ENCODE results near the gene ABCA13. TPM values are rescaled to one million over a fixed set of nuclear protein-coding genes. Genes with fewer than 3 reads are reported as not detected.
A peak's percentile ranks its signal among the peaks of the same experiment; 100 is the strongest.
"Not testable (repeated sequence)": the region's sequence is repeated elsewhere in the genome, so short reads cannot be mapped to it uniquely, and the experiment has no call there.

The ABCA13 gene
- total RNA-seq, 2 donors from 2014 or later: 1.7 to 2.5 TPM

- H3K4me3 ChIP-seq: no peak overlapping the region
- no peaks in the 10 kb centered on the region for H3K36me3 ChIP-seq
- peak; percentile 81 for DNase-seq
- no peaks in the 10 kb centered on the region for H3K9me3 ChIP-seq
- intact Hi-C loops (cut with DNase I): no loop called here
- no peak overlapping the region for H3K9ac ChIP-seq (ENCODE audit: low read depth in 2 of 2, low read length in 2 of 2)
- H3K27me3 ChIP-seq: no peaks in the 10 kb centered on the region
- H3K27ac ChIP-seq: peak overlapping the region; percentile 93
- TF ChIP-seq, protein P1, sequence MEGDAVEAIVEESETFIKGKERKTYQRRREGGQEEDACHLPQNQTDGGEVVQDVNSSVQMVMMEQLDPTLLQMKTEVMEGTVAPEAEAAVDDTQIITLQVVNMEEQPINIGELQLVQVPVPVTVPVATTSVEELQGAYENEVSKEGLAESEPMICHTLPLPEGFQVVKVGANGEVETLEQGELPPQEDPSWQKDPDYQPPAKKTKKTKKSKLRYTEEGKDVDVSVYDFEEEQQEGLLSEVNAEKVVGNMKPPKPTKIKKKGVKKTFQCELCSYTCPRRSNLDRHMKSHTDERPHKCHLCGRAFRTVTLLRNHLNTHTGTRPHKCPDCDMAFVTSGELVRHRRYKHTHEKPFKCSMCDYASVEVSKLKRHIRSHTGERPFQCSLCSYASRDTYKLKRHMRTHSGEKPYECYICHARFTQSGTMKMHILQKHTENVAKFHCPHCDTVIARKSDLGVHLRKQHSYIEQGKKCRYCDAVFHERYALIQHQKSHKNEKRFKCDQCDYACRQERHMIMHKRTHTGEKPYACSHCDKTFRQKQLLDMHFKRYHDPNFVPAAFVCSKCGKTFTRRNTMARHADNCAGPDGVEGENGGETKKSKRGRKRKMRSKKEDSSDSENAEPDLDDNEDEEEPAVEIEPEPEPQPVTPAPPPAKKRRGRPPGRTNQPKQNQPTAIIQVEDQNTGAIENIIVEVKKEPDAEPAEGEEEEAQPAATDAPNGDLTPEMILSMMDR (IDR thresholded peaks at IDR 0.05): no peak
- peaks cover 9% of the 10 kb centered on the region for H3K4me1 ChIP-seq
Observed at GRCh38 chr7:48140001-48140681, 31.1 kb upstream of the ABCA13 start.

DNA sequence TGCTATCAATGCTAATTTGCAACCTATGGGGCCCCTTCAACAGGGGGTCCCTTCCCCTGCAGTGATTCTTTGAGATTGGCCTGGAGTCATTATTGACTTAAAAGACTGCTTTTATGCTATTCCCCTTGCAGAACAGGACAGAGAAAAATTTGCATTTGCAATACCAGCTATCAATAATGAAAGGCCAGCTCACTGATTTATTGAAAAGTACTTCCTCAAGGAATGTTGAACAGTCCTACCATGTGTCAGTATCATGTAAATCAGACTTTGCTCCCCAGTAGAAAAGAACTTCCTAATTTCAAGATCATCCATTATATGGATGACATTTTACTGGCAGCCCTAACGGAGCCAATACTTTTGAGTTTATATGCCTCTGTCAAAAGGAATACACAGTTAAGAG is 29.7 kb upstream of the ABCA13 start:
- peak overlapping the region; percentile 93 for H3K27ac ChIP-seq
- no peak for DNase-seq
- peaks cover 12% of the 10 kb centered on the region for H3K4me1 ChIP-seq
- no peaks in the 10 kb centered on the region for H3K36me3 ChIP-seq
- no peaks in the 10 kb centered on the region for H3K9me3 ChIP-seq
- H3K27me3 ChIP-seq: no peaks in the 10 kb centered on the region
- H3K9ac ChIP-seq (ENCODE audit: low read depth in 2 of 2, low read length in 2 of 2): no peak overlapping the region
- H3K4me3 ChIP-seq: no peak overlapping the region
- TF ChIP-seq, protein P1 (IDR thresholded peaks at IDR 0.05): no peak
- intact Hi-C loops (cut with DNase I): no loop called here

DNA sequence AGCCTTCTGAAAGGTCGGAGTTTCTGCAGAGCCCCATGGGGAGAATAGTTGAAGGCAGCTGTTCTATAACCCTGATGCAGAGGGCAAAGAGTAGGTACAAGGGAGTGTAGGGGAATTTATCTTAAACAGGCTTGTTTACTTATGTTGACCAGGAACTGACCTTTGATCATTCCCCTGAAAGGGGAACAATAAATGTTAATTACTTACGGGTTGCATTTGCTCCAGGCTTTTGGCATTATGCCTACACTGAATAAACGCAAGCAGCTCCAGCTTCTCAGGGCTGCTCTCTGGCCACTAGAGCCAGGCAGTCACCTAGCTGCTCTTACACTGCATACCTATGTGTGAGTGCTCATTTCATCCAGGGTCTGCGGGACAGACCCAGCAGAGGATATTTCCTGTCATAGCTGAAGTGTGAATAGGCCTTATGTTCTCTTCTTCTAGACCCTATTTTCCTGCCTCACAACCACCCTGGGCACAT is 26.9 kb upstream of the ABCA13 start:
- Histone ChIP-seq H3K4me1 (peaks cover 12% of the 10 kb centered on the region), H3K36me3 (no peaks in the 10 kb centered on the region), H3K27ac (peak overlapping the region; percentile 93), H3K4me3 (no peak overlapping the region), H3K9ac (ENCODE audit: low read depth in 2 of 2, low read length in 2 of 2) (no peak overlapping the region), H3K27me3 (no peaks in the 10 kb centered on the region), H3K9me3 (no peaks in the 10 kb centered on the region)
- intact Hi-C loops (cut with DNase I): no loop called here
- peak; percentile 72 for DNase-seq
- TF ChIP-seq, protein P1 (IDR thresholded peaks at IDR 0.05): no peak

DNA sequence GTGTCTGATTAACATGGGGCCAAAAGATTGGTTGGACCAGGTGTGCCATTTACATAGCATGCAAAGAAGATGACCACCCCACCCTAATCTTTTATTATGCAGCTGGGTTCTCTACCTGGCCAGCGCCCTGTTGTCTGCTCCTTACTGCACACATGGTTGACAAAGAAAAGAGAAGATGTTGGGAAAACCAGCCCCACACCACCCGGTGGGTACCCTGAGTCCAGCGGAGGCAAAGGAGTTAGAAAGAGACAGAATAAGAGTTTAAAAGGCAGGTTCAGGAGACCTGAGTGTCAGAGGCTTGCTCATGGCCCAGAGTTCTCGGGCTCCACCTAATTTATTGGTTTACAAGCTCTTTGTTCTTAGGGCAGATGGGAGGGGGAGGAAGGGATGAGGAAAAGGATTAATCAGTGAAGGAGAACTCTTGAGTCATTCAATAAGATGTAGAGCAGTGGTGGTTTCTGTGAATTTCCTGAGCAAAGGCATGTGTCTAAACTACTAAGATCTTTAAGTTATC is 24.1 kb upstream of the ABCA13 start:
- H3K36me3 ChIP-seq: no peaks in the 10 kb centered on the region
- H3K9me3 ChIP-seq: no peaks in the 10 kb centered on the region
- TF ChIP-seq, protein P1 (IDR thresholded peaks at IDR 0.05): no peak
- peak overlapping the region; percentile 5 for H3K4me3 ChIP-seq
- peak overlapping the region; percentile 93 for H3K27ac ChIP-seq
- peak; percentile 57 for DNase-seq
- H3K4me1 ChIP-seq: peaks cover 3% of the 10 kb centered on the region
- peak overlapping the region in 1 of 2 donors; percentile 28 for H3K9ac ChIP-seq (ENCODE audit: low read depth in 2 of 2, low read length in 2 of 2)
- H3K27me3 ChIP-seq: no peaks in the 10 kb centered on the region
- intact Hi-C loops (cut with DNase I): no loop called here

DNA sequence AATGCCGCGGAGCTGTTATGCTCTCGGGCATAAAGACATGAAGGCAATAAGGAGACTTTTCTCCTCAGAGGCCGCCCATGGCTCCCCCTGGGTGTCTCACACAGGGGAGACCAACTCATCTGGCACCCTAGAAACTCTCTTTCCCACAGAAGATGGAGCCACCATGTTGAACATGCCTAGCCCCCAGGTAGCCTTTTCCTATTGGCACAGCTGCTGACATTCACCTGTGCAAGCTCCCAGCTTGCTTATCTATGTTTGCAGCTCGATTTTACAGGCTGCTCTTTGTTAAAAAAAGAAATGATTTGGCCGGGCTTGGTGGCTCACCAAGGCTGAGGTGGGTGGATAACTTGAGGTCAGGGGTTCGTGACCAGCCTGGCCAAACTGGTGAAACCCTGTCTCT is 23.6 kb upstream of the ABCA13 start:
- DNase-seq: peak; percentile 46
- peak overlapping the region; percentile 93 for H3K27ac ChIP-seq
- intact Hi-C loops (cut with DNase I); H3K27me3 ChIP-seq; H3K9me3 ChIP-seq; H3K4me1 ChIP-seq; H3K36me3 ChIP-seq: not testable (repeated sequence)
- H3K9ac ChIP-seq (ENCODE audit: low read depth in 2 of 2, low read length in 2 of 2): peak overlapping the region in 1 of 2 donors; percentile 32
- peak overlapping the region; percentile 5 for H3K4me3 ChIP-seq

GRCh38 chr7:48148311-48148710 is 22.9 kb upstream of the ABCA13 start:
- H3K27ac ChIP-seq: peak overlapping the region; percentile 93
- H3K4me3 ChIP-seq: no peak overlapping the region
- intact Hi-C loops (cut with DNase I): no loop called here
- H3K27me3 ChIP-seq: no peaks in the 10 kb centered on the region
- peaks cover 3% of the 10 kb centered on the region for H3K4me1 ChIP-seq
- no peak for DNase-seq
- TF ChIP-seq, protein P1 (IDR thresholded peaks at IDR 0.05): no peak
- H3K9ac ChIP-seq (ENCODE audit: low read depth in 2 of 2, low read length in 2 of 2): peak overlapping the region in 1 of 2 donors; percentile 32
- no peaks in the 10 kb centered on the region for H3K36me3 ChIP-seq
- H3K9me3 ChIP-seq: no peaks in the 10 kb centered on the region
